ENCODE data around the gene PLTP.

The PLTP gene

DNA sequence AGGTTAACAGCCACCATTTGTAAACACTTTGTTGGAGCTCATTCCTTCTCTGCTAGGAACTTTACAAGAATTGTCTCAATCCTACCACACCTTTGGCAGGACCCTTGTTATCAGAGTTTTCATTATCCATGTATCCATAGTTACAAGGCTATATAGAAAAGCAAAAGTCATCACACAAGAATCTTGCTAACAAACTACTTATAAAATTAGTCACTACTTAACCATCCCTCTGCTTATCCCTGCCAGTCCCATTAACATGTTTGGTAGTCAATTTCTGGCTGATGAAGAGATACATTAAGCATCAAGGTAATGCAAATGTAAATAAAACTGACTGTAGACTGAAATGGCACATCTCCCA lies 44.2 kb downstream of the PLTP start:
- no peak for DNase-seq

- no peak for DNase-seq
These were observed 44.7 kb downstream of the PLTP start for GRCh38 chr20:45867136-45867818.

GRCh38 chr20:45866454-45866853 lies 45.5 kb downstream of the PLTP start:
- DNase-seq = no peak

- DNase-seq = no peak
These were observed 48.1 kb downstream of the PLTP start for GRCh38 chr20:45863543-45864470.

- DNase-seq = no peak
These were observed 50.5 kb downstream of the PLTP start for GRCh38 chr20:45861221-45862075.

DNA sequence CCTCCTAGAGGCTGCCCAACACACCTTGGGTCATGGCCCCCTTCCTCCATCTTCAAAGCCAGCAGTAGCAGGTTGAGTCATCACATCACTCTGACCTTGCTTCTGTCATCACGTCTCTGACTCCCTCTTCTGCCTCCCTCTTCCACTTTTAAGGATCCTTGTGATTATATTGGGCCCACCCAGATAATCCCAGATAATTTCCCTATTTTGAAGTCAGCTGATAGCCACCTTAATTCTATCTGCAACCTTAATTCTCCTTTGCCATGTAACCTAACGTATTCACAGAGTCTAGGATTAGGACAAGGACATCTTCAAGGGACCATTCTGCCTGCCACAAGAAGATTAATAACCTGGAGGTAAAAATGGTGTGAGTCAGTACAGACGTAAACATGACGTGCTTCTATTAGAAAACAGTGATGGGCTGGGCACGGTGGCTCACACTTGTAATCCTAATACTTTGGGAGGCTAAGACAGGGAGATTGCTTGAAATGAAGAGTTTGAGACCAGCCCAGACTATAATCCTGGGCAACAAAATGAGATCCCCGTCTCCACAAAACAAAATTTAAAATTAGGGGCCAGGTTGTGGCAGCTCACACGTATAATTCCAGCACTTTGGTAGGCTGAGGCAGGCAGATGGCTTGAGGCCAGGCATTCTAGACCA lies 51.3 kb downstream of the PLTP start:
- no peak for DNase-seq

- DNase-seq = no peak
These were observed 52.0 kb downstream of the PLTP start for GRCh38 chr20:45859916-45860315.

DNA sequence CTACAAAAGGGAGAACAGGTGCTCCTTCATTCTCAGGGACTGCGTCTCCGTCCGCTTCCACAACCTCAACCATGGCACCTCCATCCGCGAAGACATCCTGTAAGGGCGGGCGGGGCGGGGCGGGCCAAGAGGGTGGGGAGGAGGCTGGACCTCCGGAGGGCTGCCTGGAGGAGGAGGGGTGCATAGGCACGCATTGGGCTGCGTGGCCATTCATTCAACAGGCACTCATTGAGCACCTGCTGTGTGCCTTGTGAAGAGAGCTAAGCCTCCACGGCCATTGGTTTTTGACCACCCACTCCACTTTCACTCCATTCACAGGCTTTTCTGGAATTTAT lies 54.1 kb downstream of the PLTP start:
- no peak for DNase-seq

DNA sequence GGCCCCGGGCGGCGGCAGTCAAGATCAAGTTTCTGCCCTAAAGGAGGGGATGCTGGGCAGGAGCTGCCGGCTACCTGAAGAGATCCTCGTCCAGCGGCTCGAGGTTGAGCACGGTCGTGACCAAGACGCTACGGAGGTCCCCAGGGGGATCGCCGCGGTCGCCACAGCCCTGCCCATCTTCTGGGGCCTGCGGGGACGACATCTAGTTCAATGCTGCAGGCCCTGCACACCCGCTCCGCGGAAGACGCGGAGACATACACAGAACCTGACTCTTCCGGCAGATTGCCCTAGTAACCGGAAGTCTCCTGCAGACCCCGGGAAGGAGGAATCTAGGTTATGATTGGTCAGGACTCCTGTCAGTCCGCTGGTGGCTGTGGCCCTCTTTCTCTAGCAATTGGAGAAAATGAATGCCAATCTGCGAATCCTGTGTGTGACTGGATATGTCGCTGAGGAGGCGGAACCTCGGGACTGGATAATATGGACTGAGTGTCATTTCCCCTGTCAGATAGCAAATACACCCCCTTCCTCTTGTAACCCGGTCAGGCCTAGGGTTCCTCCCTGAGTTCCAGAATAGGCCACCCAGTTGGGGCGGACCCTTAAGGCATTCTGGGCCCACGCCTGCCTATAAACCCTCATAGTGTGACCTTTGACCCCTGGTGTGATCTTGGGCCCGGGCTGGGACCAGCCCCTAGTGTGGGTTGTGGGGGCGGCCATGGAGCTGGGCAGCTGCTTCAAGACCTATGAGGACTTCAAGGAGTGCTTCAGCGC lies 54.7 kb downstream of the PLTP start, which contains the start of the genes ACOT8 and ZSWIM3:
TSS of gene ACOT8 (minus strand) at position 279 of the 768 bp plus-strand sequence. CDS start at position 202, 77 bp downstream.
TSS of gene ZSWIM3 (plus strand) at position 501 of the 768 bp plus-strand sequence. CDS start at position 713, 212 bp downstream.
- peak; percentile 100 for DNase-seq

DNA sequence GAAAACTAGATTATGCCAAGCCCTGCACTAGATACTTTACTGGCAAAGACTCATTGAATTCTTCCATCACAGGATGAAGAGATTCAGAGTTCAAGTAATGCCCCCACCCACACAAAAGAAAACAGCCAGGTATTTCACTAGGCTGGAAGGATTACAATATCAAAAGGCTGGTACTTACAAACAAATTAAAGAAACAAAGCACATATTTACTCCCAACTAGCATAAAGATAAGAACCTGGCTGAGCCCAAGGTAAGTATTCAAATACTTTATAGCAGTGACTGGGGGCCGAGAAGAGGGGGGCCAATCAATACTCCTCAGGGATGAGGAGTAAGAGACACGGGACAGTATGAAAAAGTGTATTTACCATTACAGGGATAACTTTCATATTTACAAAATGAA lies 58.5 kb downstream of the PLTP start:
- no peak for DNase-seq

DNA sequence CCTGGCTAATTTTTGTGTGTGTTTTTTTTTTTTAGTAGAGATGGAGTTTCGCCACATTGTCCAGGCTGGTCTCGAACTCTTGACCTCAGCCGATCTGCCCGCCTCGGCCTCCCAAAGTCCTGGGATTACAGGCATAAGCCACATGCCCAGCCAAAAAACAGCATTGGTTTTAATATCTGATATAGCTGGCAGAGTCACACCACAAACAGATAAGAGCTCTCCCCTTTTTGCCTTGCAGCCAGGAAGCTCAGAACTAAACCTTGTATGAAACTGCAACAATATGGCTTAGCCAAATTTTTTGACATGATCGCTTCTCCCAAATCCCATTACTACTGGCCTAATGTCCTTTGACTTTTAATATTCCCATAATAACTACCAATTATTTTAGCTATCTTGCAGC lies 59.6 kb downstream of the PLTP start:
- DNase-seq = no peak

- DNase-seq = no peak
These were observed 60.5 kb downstream of the PLTP start for GRCh38 chr20:45851501-45851900.

- no peak for DNase-seq
These were observed 61.0 kb downstream of the PLTP start for GRCh38 chr20:45850926-45851325.

- DNase-seq = no peak
These were observed 61.7 kb downstream of the PLTP start for GRCh38 chr20:45850238-45850637.

- no peak for DNase-seq
These were observed 62.9 kb downstream of the PLTP start for GRCh38 chr20:45848969-45849582.

Data from inflammatory macrophage treated with lipopolysaccharide for 1 hour (primary cell).